GM12874 (cell line): Measurements from ENCODE around the gene RAB36.

Experiments used
- CTCF ChIP-seq: IDR thresholded peaks from 2 replicates; pipeline ENCODE4 v1.5.1; 2011; ENCODE audit warnings: low read depth, mild to moderate bottlenecking, control low read depth, low read length, moderate library complexity; ENCODE audit not compliant: insufficient read depth

RAB36 gene

GRCh38 chr22:23119494-23120414 is 25.5 kb upstream of the RAB36 start:
- TF ChIP-seq CTCF, result no peak

- TF ChIP-seq CTCF, result no peak
Observed at GRCh38 chr22:23120415-23120899, 24.8 kb upstream of the RAB36 start.

GRCh38 chr22:23121000-23121421 is 24.3 kb upstream of the RAB36 start:
- TF ChIP-seq CTCF, result no peak

GRCh38 chr22:23121424-23121823 is 23.9 kb upstream of the RAB36 start:
- no peak for TF ChIP-seq CTCF

- no peak for TF ChIP-seq CTCF
Observed at GRCh38 chr22:23122216-23122957, 22.9 kb upstream of the RAB36 start.

- no peak for TF ChIP-seq CTCF
Observed at GRCh38 chr22:23122992-23123803, 22.1 kb upstream of the RAB36 start.
